ENCODE results near the gene ENO1. TPM values are rescaled to one million over a fixed set of nuclear protein-coding genes. Genes with fewer than 3 reads are reported as not detected.
A peak's percentile ranks its signal among the peaks of the same experiment; 100 is the strongest.

Gene ENO1
- total RNA-seq, 1 donor, result 1,591 TPM

- H3K4me2 ChIP-seq (ENCODE audit: insufficient read depth, low read length), result peak overlapping the region; percentile 54
- TF ChIP-seq, protein P1, sequence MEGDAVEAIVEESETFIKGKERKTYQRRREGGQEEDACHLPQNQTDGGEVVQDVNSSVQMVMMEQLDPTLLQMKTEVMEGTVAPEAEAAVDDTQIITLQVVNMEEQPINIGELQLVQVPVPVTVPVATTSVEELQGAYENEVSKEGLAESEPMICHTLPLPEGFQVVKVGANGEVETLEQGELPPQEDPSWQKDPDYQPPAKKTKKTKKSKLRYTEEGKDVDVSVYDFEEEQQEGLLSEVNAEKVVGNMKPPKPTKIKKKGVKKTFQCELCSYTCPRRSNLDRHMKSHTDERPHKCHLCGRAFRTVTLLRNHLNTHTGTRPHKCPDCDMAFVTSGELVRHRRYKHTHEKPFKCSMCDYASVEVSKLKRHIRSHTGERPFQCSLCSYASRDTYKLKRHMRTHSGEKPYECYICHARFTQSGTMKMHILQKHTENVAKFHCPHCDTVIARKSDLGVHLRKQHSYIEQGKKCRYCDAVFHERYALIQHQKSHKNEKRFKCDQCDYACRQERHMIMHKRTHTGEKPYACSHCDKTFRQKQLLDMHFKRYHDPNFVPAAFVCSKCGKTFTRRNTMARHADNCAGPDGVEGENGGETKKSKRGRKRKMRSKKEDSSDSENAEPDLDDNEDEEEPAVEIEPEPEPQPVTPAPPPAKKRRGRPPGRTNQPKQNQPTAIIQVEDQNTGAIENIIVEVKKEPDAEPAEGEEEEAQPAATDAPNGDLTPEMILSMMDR (IDR thresholded peaks at IDR 0.05; ENCODE audit: extremely low read depth, low read depth, low read length), result no peak
- peak; percentile 89 for DNase-seq (ENCODE audit: insufficient read length, low spot score, missing footprints)
- H3K27me3 ChIP-seq (ENCODE audit: insufficient read depth, low read length), result no peaks in the 10 kb centered on the region
- H3K79me2 ChIP-seq (ENCODE audit: insufficient read depth, low read length), result peaks cover 8% of the 10 kb centered on the region
- H2AFZ ChIP-seq (ENCODE audit: low read length), result no peak overlapping the region
- peaks cover 48% of the 10 kb centered on the region for H3K36me3 ChIP-seq (ENCODE audit: insufficient read depth, low read length)
- no peaks in the 10 kb centered on the region for H3K9me3 ChIP-seq (ENCODE audit: low read depth, low read length)
- no peak overlapping the region for H3K4me3 ChIP-seq (ENCODE audit: insufficient read depth, low read length)
- peaks cover 27% of the 10 kb centered on the region for H3K4me1 ChIP-seq (ENCODE audit: insufficient read depth, low read length)
- peak overlapping the region; percentile 33 for H3K27ac ChIP-seq (ENCODE audit: low read depth, low read length)
- H4K20me1 ChIP-seq (ENCODE audit: insufficient read depth, low read length), result peaks cover 51% of the 10 kb centered on the region
Observed at GRCh38 chr1:8858112-8858668, 20.3 kb downstream of the ENO1 start.

GRCh38 chr1:8856689-8857412 is 21.6 kb downstream of the ENO1 start:
- no peak overlapping the region for H3K27ac ChIP-seq (ENCODE audit: low read depth, low read length)
- H3K79me2 ChIP-seq (ENCODE audit: insufficient read depth, low read length), result no peaks in the 10 kb centered on the region
- no peak overlapping the region for H3K4me2 ChIP-seq (ENCODE audit: insufficient read depth, low read length)
- TF ChIP-seq, protein P1 (IDR thresholded peaks at IDR 0.05; ENCODE audit: extremely low read depth, low read depth, low read length), result no peak
- no peaks in the 10 kb centered on the region for H3K9me3 ChIP-seq (ENCODE audit: low read depth, low read length)
- DNase-seq (ENCODE audit: insufficient read length, low spot score, missing footprints), result no peak
- H4K20me1 ChIP-seq (ENCODE audit: insufficient read depth, low read length), result peaks cover 42% of the 10 kb centered on the region
- peaks cover 27% of the 10 kb centered on the region for H3K4me1 ChIP-seq (ENCODE audit: insufficient read depth, low read length)
- H3K36me3 ChIP-seq (ENCODE audit: insufficient read depth, low read length), result peaks cover 35% of the 10 kb centered on the region
- H2AFZ ChIP-seq (ENCODE audit: low read length), result no peak overlapping the region
- no peak overlapping the region for H3K4me3 ChIP-seq (ENCODE audit: insufficient read depth, low read length)
- no peaks in the 10 kb centered on the region for H3K27me3 ChIP-seq (ENCODE audit: insufficient read depth, low read length)

GRCh38 chr1:8854240-8854639 is 24.2 kb downstream of the ENO1 start:
- no peaks in the 10 kb centered on the region for H3K79me2 ChIP-seq (ENCODE audit: insufficient read depth, low read length)
- H3K27ac ChIP-seq (ENCODE audit: low read depth, low read length), result no peak overlapping the region
- no peaks in the 10 kb centered on the region for H3K9me3 ChIP-seq (ENCODE audit: low read depth, low read length)
- H3K4me2 ChIP-seq (ENCODE audit: insufficient read depth, low read length), result no peak overlapping the region
- H3K36me3 ChIP-seq (ENCODE audit: insufficient read depth, low read length), result peaks cover 12% of the 10 kb centered on the region
- TF ChIP-seq, protein P1 (IDR thresholded peaks at IDR 0.05; ENCODE audit: extremely low read depth, low read depth, low read length), result no peak
- no peak overlapping the region for H3K4me3 ChIP-seq (ENCODE audit: insufficient read depth, low read length)
- H4K20me1 ChIP-seq (ENCODE audit: insufficient read depth, low read length), result peaks cover 19% of the 10 kb centered on the region
- H3K4me1 ChIP-seq (ENCODE audit: insufficient read depth, low read length), result peaks cover 20% of the 10 kb centered on the region
- no peak for DNase-seq (ENCODE audit: insufficient read length, low spot score, missing footprints)
- H2AFZ ChIP-seq (ENCODE audit: low read length), result no peak overlapping the region
- no peaks in the 10 kb centered on the region for H3K27me3 ChIP-seq (ENCODE audit: insufficient read depth, low read length)

DNA sequence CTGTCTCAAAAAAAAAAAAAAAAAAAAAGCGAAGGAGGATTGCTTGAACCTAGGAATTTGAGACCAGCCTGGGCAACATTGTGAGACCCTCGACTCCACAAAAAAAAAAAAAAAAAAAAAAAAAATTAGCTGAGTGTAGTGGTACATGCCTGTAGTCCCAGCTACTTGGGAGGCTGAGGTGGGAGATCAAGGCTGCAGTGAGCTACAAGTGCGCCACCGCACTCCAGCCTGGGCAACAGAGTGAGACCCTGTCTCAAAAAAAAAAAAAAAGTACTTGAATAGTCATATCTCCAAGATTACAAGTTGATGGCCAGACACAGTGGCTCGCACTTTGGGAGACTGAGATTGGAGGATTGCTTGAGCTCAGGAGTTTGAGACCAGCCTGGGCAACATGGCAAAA is 27.4 kb downstream of the ENO1 start:
- Histone ChIP-seq H3K79me2 (ENCODE audit: insufficient read depth, low read length) (no peaks in the 10 kb centered on the region), H3K27ac (ENCODE audit: low read depth, low read length) (no peak overlapping the region), H3K4me3 (ENCODE audit: insufficient read depth, low read length) (no peak overlapping the region), H3K4me1 (ENCODE audit: insufficient read depth, low read length) (no peaks in the 10 kb centered on the region), H3K36me3 (ENCODE audit: insufficient read depth, low read length) (no peaks in the 10 kb centered on the region), H3K27me3 (ENCODE audit: insufficient read depth, low read length) (peaks cover 2% of the 10 kb centered on the region), H4K20me1 (ENCODE audit: insufficient read depth, low read length) (no peaks in the 10 kb centered on the region), H2AFZ (ENCODE audit: low read length) (no peak overlapping the region), H3K9me3 (ENCODE audit: low read depth, low read length) (no peaks in the 10 kb centered on the region), H3K4me2 (ENCODE audit: insufficient read depth, low read length) (no peak overlapping the region)
- DNase-seq (ENCODE audit: insufficient read length, low spot score, missing footprints), result no peak
- TF ChIP-seq, protein P1 (IDR thresholded peaks at IDR 0.05; ENCODE audit: extremely low read depth, low read depth, low read length), result no peak

Data from osteoblast (primary cell).